ENCODE data around the gene ZKSCAN5.

Gene ZKSCAN5

DNA sequence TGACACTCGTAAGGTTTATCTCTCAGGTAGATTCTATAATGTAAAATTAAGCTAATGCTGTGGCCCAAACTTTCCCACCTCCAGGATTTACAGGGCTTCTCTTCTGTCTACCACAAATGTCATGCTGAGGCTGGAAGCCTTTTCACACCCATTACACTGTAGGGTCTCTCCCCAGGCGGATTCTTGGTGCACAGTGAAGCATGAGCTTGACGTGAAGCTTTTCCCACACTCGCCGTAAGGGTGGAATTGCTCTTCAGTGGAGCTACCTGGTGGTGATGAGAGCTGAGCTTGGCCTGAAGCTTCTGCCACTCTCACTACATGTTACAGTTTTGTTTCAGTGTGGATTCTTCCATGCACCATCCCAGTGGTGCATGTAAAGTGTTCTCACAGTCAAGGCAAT, 36.1 kb downstream of the ZKSCAN5 start:
- TF ChIP-seq POLR2AphosphoS5 (IDR thresholded peaks at IDR 0.05; ENCODE audit: low read depth, low read length), result no peak
- no peak for TF ChIP-seq FOXP2 (optimal IDR thresholded peaks at IDR 0.05; ENCODE audit: borderline replicate concordance, extremely low read depth, extremely low read length, insufficient read depth)
- no peak for TF ChIP-seq SIN3A (IDR thresholded peaks at IDR 0.05; ENCODE audit: borderline replicate concordance, insufficient read depth, low read length)
- TF ChIP-seq, protein P1, sequence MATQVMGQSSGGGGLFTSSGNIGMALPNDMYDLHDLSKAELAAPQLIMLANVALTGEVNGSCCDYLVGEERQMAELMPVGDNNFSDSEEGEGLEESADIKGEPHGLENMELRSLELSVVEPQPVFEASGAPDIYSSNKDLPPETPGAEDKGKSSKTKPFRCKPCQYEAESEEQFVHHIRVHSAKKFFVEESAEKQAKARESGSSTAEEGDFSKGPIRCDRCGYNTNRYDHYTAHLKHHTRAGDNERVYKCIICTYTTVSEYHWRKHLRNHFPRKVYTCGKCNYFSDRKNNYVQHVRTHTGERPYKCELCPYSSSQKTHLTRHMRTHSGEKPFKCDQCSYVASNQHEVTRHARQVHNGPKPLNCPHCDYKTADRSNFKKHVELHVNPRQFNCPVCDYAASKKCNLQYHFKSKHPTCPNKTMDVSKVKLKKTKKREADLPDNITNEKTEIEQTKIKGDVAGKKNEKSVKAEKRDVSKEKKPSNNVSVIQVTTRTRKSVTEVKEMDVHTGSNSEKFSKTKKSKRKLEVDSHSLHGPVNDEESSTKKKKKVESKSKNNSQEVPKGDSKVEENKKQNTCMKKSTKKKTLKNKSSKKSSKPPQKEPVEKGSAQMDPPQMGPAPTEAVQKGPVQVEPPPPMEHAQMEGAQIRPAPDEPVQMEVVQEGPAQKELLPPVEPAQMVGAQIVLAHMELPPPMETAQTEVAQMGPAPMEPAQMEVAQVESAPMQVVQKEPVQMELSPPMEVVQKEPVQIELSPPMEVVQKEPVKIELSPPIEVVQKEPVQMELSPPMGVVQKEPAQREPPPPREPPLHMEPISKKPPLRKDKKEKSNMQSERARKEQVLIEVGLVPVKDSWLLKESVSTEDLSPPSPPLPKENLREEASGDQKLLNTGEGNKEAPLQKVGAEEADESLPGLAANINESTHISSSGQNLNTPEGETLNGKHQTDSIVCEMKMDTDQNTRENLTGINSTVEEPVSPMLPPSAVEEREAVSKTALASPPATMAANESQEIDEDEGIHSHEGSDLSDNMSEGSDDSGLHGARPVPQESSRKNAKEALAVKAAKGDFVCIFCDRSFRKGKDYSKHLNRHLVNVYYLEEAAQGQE (IDR thresholded peaks at IDR 0.05; ENCODE audit: insufficient read depth in 1 of 2, low read depth in 2 of 2, low read length in 2 of 2), result no peak
- TF ChIP-seq TAF1 (IDR thresholded peaks at IDR 0.05; ENCODE audit: borderline replicate concordance, insufficient read depth, low read length), result no peak

DNA sequence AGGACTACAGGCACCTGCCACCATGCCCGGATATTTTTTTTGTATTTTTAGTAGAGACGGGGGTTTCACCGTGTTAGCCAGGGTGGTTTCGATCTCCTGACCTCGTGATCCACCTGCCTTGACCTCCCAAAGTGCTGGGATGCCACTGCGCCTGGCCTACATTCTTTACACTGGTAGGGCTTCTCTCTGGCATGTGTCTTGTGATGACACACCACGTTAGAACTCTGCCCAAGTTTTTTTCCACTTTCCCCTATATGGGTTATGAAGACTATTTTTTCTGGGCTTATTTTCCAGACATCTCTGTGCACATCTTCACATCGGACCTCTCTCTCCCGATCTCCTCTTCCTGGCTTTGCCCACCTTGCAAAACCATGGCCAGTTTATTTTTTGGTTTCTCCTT, 36.8 kb downstream of the ZKSCAN5 start:
- TF ChIP-seq FOXP2 (optimal IDR thresholded peaks at IDR 0.05; ENCODE audit: borderline replicate concordance, extremely low read depth, extremely low read length, insufficient read depth) (no peak), SIN3A (IDR thresholded peaks at IDR 0.05; ENCODE audit: borderline replicate concordance, insufficient read depth, low read length) (no peak), TAF1 (IDR thresholded peaks at IDR 0.05; ENCODE audit: borderline replicate concordance, insufficient read depth, low read length) (no peak), POLR2AphosphoS5 (IDR thresholded peaks at IDR 0.05; ENCODE audit: low read depth, low read length) (no peak)
- TF ChIP-seq, protein P1 (IDR thresholded peaks at IDR 0.05; ENCODE audit: insufficient read depth in 1 of 2, low read depth in 2 of 2, low read length in 2 of 2), result no peak

DNA sequence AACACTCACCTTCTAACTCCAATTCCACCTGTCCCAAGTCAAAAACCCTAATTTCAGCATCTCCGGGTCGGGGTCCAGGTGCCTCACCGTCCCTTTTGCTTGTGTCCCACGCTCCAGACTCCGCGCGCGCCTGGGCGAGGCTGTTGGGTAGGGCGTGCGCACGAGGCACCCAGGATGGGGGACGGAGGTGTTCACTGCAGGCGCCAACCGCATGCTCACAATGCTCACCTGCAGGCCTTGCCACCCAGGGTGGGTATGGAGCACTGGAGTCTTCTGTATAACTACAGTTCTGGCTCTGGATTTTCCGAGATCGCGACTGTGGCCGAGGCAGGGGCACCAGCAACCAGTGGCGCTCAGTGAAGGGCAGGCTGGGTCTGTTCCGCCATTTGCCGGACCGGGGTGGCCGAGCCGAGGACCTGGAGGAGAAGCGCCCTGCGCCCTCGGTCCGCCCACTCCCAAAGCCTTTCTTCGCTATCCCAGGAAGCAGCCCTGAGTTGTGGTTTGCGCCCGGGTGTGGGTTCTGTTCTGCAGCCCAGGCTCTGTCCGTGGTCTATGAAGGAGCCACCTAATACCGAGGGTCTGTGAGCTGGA, 38.7 kb downstream of the ZKSCAN5 start:
- TF ChIP-seq FOXP2 (optimal IDR thresholded peaks at IDR 0.05; ENCODE audit: borderline replicate concordance, extremely low read depth, extremely low read length, insufficient read depth), result no peak
- no peak for TF ChIP-seq SIN3A (IDR thresholded peaks at IDR 0.05; ENCODE audit: borderline replicate concordance, insufficient read depth, low read length)
- TF ChIP-seq, protein P1 (IDR thresholded peaks at IDR 0.05; ENCODE audit: insufficient read depth in 1 of 2, low read depth in 2 of 2, low read length in 2 of 2), result no peak
- TF ChIP-seq POLR2AphosphoS5 (IDR thresholded peaks at IDR 0.05; ENCODE audit: low read depth, low read length), result no peak
- TF ChIP-seq TAF1 (IDR thresholded peaks at IDR 0.05; ENCODE audit: borderline replicate concordance, insufficient read depth, low read length), result no peak

DNA sequence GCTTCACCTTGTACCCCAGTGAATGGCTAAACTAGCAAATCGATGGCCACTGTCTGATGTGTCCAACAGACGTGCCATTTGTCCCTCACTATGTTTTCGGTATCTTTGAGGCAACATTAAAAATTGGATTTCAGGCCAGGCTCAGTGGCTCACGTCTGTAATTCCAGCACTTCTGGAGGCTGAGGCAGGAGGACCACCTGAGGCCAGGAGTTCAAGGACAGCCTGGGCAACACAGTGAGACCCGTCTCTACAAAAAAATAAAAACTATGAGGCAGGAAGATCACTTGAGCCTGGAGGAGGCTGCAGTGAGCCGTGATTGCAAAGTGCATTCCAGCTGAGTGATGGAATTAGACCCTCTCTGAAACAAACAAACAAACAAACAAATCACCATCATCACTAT, 39.5 kb downstream of the ZKSCAN5 start:
- TF ChIP-seq TAF1 (IDR thresholded peaks at IDR 0.05; ENCODE audit: borderline replicate concordance, insufficient read depth, low read length), result no peak
- TF ChIP-seq SIN3A (IDR thresholded peaks at IDR 0.05; ENCODE audit: borderline replicate concordance, insufficient read depth, low read length), result no peak
- no peak for TF ChIP-seq FOXP2 (optimal IDR thresholded peaks at IDR 0.05; ENCODE audit: borderline replicate concordance, extremely low read depth, extremely low read length, insufficient read depth)
- TF ChIP-seq, protein P1 (IDR thresholded peaks at IDR 0.05; ENCODE audit: insufficient read depth in 1 of 2, low read depth in 2 of 2, low read length in 2 of 2), result no peak
- TF ChIP-seq POLR2AphosphoS5 (IDR thresholded peaks at IDR 0.05; ENCODE audit: low read depth, low read length), result no peak
